GM18519 (cell line): Measurements from ENCODE around the gene RNF157.

Experiments
- ATAC-seq: cut with Tn5 transposase; IDR thresholded peaks from one replicate; pipeline ENCODE4 v1.9.1; 2021; ENCODE audit warnings: mild to moderate bottlenecking, moderate library complexity; ENCODE audit not compliant: unreplicated experiment, low FRiP score

The RNF157 gene

DNA sequence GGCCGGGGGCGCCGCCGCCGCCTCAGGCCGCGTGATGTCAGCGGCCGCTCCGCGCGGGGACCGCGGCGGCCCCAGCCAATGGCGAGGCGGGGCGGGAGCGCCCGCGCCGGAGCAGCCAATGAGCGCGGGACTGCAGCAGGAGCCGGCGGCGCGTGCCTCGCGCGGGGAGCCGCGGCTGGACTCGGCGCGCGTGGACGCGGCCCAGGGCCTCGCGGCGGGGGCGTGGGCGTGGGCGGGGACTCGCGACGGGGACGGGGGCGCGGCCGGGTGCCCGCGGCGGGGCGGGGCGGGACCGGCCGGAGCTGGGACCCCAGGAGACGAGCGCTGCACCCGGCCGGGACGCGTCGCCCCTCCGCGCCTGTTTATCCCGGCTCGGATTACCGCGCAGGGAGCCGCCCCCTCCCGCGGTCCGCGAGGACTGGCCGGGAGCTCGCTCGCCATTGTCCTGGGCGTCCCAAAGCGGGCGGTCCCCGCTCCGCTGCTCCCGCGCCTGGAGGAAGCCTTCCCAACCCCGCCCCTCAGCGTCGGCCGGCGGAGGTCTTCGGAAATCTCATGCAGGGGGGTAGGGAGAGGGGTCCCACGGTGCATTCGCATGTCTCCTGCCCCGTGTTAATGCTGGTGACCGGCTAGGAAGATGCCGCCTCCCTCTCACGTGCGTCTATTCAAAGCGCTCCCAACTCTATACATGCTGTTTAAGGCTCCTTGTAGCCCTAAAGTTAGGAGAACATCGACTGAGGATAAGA is at the start of gene RNF157:
RNF157 (minus strand) TSS at position 33 of the 743 bp plus-strand sequence. CDS start 253 bp downstream, outside the sequence.
- no peak for ATAC-seq

DNA sequence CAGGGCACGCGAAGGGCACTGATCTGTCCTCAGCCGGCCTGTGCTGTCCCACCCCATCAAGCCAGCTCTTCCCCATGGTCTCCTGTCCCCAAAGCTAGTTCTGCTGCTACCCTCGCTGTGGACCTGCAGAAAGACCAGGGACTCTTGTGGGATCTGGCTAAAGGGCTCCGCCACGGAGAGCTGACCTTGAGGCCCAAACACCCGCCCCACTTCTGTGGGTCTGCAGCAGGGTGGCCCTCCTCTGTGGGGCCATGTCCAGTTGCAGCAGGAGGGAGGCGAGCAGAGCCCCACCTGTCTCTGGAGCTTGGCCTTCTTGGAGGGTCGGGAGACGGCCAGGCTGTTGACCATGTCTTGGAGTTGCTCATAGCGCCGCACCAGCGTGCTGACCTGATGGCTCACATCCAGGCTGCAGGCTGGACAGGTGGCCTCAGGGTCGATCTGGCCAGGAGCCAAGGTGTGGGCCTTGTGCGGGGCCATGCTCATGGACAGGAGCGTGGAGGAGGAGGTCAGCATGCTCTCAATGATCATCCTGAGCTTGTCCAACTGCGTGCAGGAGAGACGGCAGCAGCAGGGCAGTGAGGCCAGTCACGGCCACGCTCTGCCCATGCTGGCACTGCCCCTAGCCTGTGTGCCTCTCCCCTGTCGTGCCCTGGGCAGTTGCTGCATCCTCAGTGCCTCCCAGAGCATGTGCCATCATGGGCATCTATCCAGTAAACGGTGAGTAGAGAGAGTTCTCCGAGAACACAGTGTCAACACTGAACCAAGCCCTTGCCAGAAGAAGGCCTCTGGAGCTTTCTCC is 41.5 kb upstream of the RNF157 start:
- ATAC-seq, result no peak

DNA sequence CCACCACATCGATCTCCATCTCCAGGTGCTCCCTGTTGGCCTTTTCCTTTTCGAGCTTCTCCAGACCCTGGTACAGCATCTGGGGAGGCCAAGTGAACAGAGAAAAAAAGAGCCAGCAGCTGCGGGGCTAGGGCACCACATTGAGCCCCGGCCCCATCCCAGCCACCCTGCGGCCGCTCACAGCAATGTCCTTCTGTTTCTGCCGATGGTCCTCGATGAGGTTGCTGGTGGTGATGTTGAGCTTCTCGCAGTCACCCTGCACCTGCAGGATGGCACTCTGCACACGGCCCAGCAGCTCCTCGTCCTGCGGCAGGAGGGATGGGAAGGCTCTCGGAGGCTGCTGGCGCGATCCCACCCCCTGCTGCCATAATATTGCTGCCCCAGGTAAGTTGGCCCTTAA is 40.4 kb upstream of the RNF157 start:
- no peak for ATAC-seq

DNA sequence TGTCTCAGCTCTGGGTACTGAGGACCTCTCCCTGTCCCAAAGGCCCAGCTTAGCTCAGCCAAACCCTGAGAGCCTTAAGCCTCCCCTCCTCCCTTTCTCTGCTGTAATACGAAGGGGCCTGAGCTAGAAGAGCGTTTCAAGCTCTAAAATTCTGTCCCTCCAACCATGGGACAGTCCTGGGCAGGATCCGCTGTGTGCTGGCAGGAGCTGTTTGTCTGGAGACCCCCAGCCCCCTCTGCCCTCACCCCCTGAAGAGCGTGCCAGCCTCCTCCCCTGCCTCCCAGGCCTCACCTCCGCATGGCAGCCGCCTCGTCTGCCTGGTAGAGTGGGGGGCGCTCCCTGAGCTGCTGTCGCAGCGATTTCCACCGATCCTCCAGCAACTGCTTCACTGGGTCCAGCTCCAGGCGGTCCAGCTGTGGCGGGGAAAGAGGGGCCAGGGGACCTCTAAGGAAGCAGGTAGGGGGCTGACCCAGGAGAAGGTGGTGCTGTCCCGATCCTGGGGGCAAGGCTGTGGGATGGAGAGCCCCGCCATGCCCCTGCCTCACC is 39.5 kb upstream of the RNF157 start:
- no peak for ATAC-seq

DNA sequence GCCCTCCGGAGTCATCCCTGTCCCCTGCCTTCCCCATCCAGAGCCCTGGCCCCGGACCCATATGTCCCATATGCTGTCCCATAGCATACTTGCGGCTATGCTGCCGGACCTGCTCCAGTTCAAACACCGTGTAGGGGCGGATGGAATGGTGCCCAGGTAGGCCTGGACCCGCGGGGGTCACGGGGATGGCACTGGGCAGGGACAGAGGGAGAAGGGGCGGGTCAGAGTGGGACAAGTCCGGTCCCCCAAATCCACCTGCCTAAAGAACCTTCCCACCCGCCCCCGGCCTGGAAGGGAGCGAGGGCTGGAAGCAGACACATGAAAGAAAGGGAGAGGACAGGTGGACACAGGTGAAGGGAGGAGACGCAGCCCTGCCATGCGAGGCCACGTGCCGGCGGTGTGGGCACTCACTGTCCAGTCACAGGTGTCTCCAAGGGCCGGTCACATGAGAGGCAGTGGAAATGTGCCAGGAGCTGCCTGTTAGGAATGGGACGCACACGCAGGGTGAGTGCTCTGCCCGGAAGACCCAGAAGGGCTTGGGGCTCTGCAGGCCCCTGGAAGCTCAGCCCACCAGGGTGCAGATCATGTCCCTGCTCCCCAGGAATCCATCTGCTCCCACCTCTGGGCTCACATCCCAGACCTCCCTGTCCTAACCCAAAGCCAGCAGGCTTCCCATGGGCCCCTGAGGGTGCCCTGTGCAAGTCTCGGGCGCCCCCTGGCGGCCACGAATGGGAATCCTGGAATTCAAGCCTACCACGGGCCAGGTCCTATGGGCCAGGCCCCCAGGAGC is 38.9 kb upstream of the RNF157 start:
- ATAC-seq, result peak; percentile 48

DNA sequence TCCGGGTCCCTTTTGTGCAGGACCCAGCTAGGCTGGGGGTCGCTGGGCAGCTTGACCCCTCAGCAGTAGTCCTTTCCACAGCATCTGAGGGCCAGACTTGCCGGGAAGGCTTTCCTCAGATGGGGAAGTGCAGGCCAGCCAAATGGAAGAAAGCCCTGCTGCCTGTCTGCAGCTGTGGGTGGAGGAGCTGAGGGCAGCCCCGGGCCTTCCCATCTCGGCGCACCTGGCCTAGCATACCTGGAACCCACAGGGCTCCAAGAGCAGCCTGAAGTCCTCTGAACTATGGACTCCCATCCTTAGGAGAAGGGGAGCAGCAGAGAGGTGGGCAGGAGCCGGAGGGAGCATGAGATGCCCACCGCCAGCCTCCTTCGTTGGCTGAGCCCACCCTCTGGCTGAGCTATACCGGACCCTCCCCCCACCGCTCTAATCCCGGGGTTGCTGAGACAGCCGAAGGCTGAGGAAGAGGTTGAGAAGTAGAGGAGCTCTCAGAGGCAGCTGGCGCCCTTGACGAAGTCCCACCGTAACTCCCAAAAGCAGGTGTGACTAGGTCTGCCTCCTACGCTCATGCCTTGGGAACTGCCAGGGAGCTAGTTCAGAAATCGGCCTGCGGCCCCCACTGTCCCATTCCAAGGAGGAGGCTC is 38.1 kb upstream of the RNF157 start:
- no peak for ATAC-seq

DNA sequence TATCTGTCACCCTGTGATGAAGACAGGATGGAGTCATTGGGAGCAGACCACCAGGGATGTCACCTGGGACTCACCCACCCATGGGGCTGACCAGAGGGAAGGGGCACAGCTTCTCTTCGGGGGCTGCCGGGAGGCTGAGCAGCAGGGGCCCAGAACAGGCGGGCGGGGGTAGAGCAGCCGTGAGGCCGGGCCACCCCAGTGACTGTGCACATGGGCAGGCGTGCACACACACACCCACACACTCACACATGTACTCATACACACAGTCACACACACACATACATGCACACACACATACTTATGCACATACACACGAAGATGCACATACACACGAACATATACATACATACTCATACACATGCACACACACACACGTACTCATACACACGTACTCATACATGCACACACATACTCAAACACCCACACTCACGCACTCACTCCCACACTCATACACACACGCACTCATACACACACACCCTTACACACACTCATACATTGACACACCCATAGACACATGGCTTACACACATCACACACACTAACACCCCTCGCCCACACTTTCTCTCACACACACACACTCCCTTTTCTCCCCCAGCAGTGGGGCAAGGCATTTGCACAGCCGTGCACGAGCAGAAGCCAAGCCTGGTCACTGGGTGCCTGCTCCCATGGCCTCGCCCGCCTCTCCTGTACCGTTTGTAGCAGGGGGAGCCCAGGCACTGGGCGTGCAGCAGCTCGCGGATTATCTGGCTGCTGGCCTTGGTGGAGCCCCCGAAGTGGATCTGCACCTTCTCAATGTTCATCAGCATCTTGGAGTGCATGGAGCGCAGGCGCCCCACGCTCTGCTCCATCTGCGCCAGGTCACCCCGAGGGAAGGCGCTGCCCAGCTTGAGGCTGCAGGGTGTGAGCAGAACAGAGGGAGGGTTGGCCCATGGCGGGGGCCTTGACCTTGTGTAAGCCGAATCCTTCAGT is 37.3 kb upstream of the RNF157 start:
- ATAC-seq, result no peak

DNA sequence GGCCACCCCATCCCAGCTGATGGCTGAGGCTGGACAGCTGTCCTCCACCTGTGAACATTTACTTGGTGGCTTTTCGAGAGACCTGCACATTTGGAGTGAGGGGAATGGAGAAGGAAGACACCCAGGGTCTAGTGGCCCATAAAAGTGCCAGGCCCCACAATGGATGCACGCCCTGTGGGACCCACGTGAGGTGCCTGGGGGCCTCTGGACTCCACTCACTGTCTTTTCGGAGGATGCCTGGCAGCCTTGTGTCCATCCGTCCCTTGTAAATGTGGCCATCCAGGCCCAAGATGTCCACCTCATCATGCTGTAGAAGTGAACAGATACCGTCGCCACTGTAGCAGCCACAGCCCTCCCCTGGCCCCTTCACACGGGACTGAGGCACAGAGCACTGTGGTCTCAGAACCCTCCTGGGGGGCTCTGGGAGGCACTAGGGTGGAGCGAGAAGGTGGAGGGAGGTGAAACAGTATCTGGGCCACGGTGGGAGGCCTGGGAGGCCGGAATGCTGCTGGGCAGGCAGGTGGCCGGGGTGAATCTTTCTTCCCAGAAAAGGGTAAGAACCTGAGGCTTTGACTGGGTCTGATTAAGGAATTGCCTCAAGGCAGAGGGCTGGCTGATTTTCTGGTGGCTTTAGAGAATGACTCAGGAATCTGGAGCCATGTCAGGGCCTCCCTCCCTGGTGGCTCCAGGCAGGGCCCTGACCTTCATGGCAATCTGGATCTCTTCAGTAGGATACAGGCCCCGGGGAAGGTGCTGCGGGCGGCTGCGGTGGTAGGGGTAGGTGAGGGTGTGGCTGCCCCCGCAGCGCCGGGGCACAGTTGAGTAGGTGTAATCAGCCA is 36.4 kb upstream of the RNF157 start:
- ATAC-seq, result no peak

DNA sequence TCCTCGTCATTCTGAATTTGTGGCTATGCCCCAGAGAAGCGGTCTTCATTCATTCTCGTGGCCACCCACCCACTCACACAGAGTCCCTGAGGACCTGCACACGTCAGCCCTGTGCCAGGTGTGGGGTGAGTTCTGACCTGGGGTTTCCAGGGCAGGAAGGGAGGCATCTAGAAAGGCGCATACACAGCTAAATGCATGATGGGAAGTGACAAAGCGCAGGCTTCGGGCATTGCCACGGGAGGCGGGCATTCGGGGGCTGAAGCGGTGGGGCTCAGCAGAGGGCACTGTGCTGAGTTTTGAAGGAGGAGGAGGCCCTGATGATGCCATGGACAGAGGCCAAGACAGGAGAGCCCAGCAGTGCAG is 35.8 kb upstream of the RNF157 start:
- ATAC-seq, result no peak

DNA sequence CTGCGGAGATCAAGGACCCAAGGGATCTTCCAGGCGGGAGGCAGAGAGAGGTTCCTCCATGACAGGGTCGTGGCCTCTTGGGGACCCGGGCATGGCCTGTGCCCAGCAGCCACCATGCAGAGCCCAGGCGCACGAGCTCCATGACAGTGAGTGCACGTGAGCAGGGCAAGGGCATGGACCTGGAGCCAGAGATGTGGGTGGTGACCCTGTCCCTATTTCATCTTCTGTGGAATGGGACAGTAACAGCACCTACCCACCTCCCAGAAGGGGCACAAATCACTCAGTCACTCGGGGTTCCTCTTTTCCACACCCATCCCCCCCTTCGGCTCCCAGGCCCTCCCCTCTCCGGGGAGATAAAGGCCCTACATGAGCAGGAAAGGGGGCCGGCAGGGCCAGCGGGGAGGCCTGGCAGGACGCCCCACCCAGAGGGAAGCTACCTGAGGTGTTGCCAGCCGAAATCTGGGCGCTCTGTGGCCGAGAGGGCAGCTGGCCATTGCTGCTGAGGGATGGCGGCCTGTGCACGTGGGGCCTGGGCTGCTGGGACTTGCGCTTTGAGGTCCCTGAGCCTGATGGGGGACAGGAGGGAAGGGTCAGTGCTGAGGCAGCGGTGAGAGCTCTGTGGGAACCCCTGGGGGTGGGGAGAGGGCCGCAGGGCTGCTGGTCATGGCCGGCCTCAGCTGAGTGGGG is 35.2 kb upstream of the RNF157 start:
- ATAC-seq, result no peak

DNA sequence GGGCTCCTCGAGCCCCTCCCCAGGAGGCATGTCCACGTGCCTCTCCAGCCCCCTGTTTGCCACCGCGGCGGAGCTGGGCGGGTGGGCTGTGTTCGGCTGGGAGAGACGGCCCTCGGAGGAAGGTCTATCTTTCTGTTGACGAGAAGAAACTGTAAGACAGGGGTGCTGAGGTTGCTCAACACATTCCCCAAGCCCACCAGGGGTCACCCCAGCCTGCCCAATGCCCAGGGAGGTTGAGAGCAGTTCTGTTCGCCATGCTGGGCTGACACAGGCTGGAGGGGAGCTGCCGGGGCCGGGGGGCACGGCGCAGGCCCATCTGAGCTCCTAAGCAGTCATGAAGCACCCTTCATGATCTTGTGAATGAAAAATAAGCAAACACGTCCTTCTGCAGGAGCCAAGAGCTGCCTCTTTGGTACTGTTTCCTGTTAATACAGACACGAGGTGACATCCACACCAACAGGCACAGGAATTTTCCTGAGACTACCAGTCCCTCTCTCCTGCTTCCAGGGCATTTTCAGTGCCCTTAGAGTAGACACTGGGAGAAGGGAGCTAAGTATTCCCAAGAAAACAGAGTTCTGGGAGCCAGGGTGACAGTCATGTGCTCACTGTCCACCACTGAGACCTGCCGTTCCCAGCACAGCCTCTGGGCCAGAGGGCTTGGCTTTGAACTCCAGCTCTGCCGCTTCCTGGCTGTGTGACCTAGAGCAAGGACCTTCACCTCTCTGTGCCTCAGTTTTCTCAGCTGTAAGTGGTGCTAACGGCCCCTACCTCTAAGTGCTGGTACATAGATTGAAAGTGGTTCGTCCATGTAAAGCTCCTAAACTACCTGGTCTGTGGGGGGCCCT is 34.0 kb upstream of the RNF157 start:
- ATAC-seq, result no peak

DNA sequence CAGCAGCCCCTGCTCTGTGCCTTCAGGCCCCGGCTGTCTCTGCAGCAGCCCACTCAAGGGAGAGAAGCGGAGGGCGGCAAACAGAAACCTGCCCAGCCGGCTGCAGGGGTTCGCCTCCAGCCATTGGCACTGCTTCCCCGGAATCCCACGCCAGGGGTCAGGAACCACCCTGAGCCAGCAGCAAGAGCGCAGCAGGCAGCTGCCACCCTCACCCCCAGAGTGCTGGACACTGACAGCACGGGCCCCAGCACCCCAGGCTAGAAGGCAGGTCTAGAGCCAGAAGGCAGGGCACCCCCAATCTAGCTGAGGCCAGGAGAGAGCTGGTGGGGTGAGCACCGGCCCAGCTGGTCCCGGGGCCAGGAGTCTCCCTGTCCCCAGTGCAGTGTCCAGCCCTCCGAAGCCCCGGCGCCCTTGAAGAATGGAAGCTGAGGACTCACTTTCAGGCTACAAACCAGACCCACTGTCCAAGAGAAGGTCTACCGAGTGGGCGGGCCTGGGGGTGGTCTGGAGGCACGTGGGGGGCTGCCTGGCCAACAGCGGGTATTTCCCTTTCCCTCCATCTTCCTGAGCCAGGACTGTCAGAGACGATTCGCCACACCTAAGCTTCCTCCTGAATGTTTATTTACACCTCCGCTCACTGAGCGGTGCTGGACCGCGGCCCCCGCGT is 33.3 kb upstream of the RNF157 start:
- ATAC-seq, result no peak

DNA sequence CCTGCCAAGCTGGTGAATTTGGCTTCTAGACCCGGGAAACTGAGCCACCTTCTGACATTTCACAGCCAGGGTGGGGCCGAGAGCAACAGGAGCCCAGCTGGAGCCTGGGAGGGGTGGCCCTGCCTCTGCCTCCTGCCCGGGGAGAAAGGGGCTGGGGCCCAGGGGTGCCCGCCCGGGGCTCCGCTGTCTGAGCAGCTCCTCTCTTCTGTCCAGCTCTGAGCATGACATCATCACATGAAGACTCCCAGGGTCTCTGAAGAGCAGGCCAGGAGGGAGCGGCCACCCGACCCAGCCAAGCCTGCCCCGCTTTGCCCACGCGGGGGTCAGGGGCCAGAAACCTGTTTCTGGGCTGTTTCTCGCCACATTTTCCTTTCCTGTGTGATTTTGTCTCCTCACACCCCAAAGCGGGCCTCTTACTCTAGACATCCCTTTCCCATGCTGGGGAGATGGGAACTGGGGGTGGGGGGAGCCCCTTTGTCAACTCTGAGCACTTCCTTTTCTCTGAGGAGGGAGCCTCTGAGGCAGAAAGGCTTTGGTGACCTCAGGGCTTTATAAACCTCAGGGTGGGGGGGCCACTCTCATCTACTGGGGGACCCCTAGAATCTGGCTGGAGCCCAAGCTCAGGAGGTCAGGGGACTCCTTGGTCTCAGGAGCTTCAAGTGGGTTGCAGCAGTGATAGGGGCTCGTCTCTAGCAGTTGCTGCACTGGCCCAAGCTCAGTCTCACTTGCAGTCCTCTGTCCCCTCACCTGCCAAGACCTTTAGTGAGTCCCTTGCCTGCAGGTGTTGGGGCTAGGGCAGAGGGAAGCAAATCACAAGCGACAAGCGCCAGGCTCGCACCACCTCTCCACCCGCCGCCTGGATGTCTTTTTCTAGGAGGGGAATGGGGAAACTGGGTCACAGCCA is 32.5 kb upstream of the RNF157 start:
- ATAC-seq, result no peak

DNA sequence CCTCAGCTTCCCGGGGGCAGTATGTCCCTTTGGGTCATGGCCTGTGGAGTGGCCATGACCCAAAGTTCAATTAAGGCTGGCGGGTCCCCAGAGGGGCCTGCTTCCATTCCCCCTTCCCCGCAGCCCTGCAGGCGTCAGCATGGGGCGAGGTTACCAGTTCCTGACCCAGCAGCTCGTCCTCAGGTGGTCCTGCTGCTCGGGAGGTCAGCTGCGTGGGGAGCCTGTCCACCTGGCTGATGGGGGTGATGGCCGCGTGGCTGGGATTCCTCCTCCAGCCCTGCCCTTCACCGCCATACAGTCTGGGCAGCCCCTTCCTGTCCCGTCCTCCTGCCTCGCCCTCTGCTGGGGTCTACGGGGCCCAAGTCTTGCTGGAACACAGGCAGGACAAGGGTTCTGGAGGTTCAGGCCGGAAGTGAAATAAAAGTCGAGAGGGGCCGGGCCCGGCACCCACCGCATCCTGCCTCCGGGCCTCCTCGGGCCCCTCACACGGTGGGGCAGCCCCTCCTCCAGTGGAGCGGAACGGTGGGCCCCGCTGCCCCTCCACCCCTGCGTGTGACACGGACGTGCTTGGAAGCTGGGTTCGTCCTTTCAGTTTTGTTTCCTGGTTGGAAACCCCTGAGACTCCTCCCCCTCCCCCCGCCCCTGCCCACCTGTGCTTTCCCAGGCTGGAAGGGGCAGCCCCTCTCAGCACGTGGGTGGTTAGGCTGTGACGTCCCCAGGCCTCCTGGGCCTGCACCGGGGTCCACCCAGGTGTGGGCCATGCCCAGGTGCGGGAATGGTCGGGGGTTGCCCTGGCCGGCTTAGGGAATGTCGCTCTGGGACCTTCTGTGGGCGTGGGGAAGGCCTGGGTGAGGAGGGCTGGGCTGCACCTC is 31.6 kb upstream of the RNF157 start:
- ATAC-seq, result no peak
